A549 (cell line): ENCODE measurements around the gene LMF2. TPM values are rescaled to one million over a fixed set of nuclear protein-coding genes. Genes with fewer than 3 reads are reported as not detected.

Experiments used
- ATAC-seq, 2 experiments: fragments of 200-7000 bp in 1 of 2; fragments of >200 bp in 1 of 2; cut with Nextera tagmentation in 1 of 2; cut with Tn5 transposase in 1 of 2; 3 replicates each; pipeline versions ENCODE4 v1.8.0 to v1.9.1; 2018 to 2020; ENCODE audit warnings: mild to moderate bottlenecking in 1 of 2, moderate library complexity in 1 of 2
- CTCF ChIA-PET: fragments of 300-600 bp; sonication (Branson Sonifier 250); formaldehyde crosslinking; extraction: SDS; loops from one replicate; lab custom pipeline; 2021; ENCODE audit warnings: antibody characterized with exemption, inconsistent platforms; lab: Yijun Ruan, JAX
- POLR2A ChIA-PET: fragments of 350-600 bp; formaldehyde crosslinking; extraction: SDS; loops from one replicate; lab custom pipeline; 2021; ENCODE audit warnings: antibody characterized with exemption, inconsistent platforms; lab: Yijun Ruan, JAX
- DNase-seq, 2 experiments: peaks; one replicate each; pipeline versions ENCODE4 v3.0.0 to v3.0.0-alpha.2; 2011 to 2016; ENCODE audit warnings: low read depth in 1 of 2, low spot score in 1 of 2
- FAIRE-seq: peaks from 2 replicates; lab custom pipeline; 2011; peaks lifted over from hg19 to GRCh38; lab: Jason Lieb, UNC
- H3K27ac ChIP-seq, 2 experiments: fragments of >200 bp; sonication (Bioruptor Twin); formaldehyde crosslinking; 3 replicates each; pipeline ENCODE4 v1.5.1; 2016 to 2017
- H3K4me1 ChIP-seq: fragments of >200 bp; sonication (Bioruptor Twin); formaldehyde crosslinking; 3 replicates; pipeline ENCODE4 v1.6.1; 2016
- H3K4me2 ChIP-seq: fragments of >200 bp; sonication (Bioruptor Twin); formaldehyde crosslinking; 3 replicates; pipeline ENCODE4 v1.6.1; 2016
- H3K4me3 ChIP-seq: fragments of >200 bp; sonication (Bioruptor Twin); formaldehyde crosslinking; 3 replicates; pipeline ENCODE4 v1.5.1; 2016
- H3K9me3 ChIP-seq: fragments of >200 bp; sonication (Bioruptor Twin); formaldehyde crosslinking; 3 replicates; pipeline ENCODE4 v1.6.1; 2016
- CEBPB ChIP-seq, 2 experiments: fragments of >200 bp in 1 of 2; sonication (Bioruptor Twin) in 1 of 2; formaldehyde crosslinking in 1 of 2; IDR thresholded peaks; 2 replicates each; pipeline ENCODE4 v1.6.1; 2012 to 2016
- CHD2 ChIP-seq: fragments of 150-350 bp; IDR thresholded peaks from 2 replicates; pipeline ENCODE4 v1.6.1; 2014; ENCODE audit warnings: low read length; ENCODE audit not compliant: partially characterized antibody
- CHD4 ChIP-seq: fragments of 200-600 bp; sonication (generic); IDR thresholded peaks from 2 replicates; pipeline ENCODE4 v1.6.1; 2016; ENCODE audit warnings: antibody characterized with exemption, mild to moderate bottlenecking, borderline replicate concordance
- EHF ChIP-seq: fragments of 250-450 bp; sonication (Bioruptor Pico); IDR thresholded peaks from 2 replicates; pipeline ENCODE4 v1.5.0; 2020; ENCODE audit warnings: mild to moderate bottlenecking
- ELK1 ChIP-seq: fragments of 150-350 bp; IDR thresholded peaks from 2 replicates; pipeline ENCODE4 v1.6.1; 2014; ENCODE audit warnings: low read depth, mild to moderate bottlenecking, low read length
- ESRRA ChIP-seq: fragments of 150-350 bp; IDR thresholded peaks from 2 replicates; pipeline ENCODE4 v1.6.1; 2014; ENCODE audit warnings: mild to moderate bottlenecking, low read length, borderline replicate concordance
- GATA3 ChIP-seq: IDR thresholded peaks from 2 replicates; pipeline ENCODE4 v1.6.1; 2012; ENCODE audit warnings: borderline replicate concordance
- HDAC2 ChIP-seq: fragments of 200-600 bp; sonication (generic); IDR thresholded peaks from 2 replicates; pipeline ENCODE4 v1.6.1; 2016
- HEYL ChIP-seq: fragments of 250-450 bp; sonication (Bioruptor Pico); IDR thresholded peaks from 2 replicates; pipeline ENCODE4 v1.8.0; 2021; ENCODE audit warnings: mild to moderate bottlenecking, moderate library complexity
- JUN ChIP-seq, 2 experiments: fragments of >200 bp; sonication (Bioruptor Twin); formaldehyde crosslinking; IDR thresholded peaks; 2 replicates in 1 of 2; 3 replicates in 1 of 2; pipeline ENCODE4 v1.6.1; 2016 to 2017
- JUNB ChIP-seq: fragments of >200 bp; sonication (Bioruptor Twin); formaldehyde crosslinking; IDR thresholded peaks from 2 replicates; pipeline ENCODE4 v1.6.1; 2016
- KDM1A ChIP-seq: fragments of 200-600 bp; sonication (generic); IDR thresholded peaks from 2 replicates; pipeline ENCODE4 v1.6.1; 2016; ENCODE audit warnings: low read depth, mild to moderate bottlenecking
- KDM5A ChIP-seq: fragments of 200-600 bp; sonication (generic); IDR thresholded peaks from 2 replicates; pipeline ENCODE4 v1.6.1; 2016; ENCODE audit warnings: antibody characterized with exemption, mild to moderate bottlenecking
- MAX ChIP-seq: IDR thresholded peaks from 2 replicates; pipeline ENCODE4 v1.6.1; 2012
- MAZ ChIP-seq: fragments of 150-350 bp; IDR thresholded peaks from 2 replicates; pipeline ENCODE4 v1.6.1; 2014; ENCODE audit warnings: antibody characterized with exemption, low read depth, low read length, borderline replicate concordance
- MYC ChIP-seq: IDR thresholded peaks from 2 replicates; pipeline ENCODE4 v1.6.1; 2012; ENCODE audit warnings: mild to moderate bottlenecking, inconsistent platforms, low read length, improper control_type of control experiment, borderline replicate concordance
- NFE2L2 ChIP-seq: fragments of 150-350 bp; conservative IDR thresholded peaks from 2 replicates; pipeline ENCODE4 v1.6.1; 2014; ENCODE audit warnings: low read length
- NR3C1 ChIP-seq: fragments of >200 bp; sonication (Bioruptor Twin); formaldehyde crosslinking; IDR thresholded peaks from 3 replicates; pipeline ENCODE4 v1.6.1; 2017
- PBX3 ChIP-seq: IDR thresholded peaks from 2 replicates; pipeline ENCODE4 v1.6.1; 2012
- PHF8 ChIP-seq: fragments of 200-600 bp; sonication (generic); IDR thresholded peaks from 2 replicates; pipeline ENCODE4 v1.6.1; 2016; ENCODE audit warnings: low read depth, mild to moderate bottlenecking, antibody characterized with exemption, moderate library complexity, borderline replicate concordance
- POLR2A ChIP-seq: IDR thresholded peaks from 2 replicates; pipeline ENCODE4 v1.6.1; 2012; ENCODE audit warnings: mild to moderate bottlenecking, low read length
- RAD21 ChIP-seq, 2 experiments: fragments of >200 bp in 1 of 2; sonication (Bioruptor Twin) in 1 of 2; formaldehyde crosslinking in 1 of 2; IDR thresholded peaks in 1 of 2; conservative IDR thresholded peaks in 1 of 2; 2 replicates in 1 of 2; 3 replicates in 1 of 2; pipeline ENCODE4 v1.6.1; 2012 to 2018; ENCODE audit warnings: inconsistent platforms in 1 of 2
- RFX5 ChIP-seq: fragments of 450-650 bp; IDR thresholded peaks from 2 replicates; pipeline ENCODE4 v1.7.1; 2014; ENCODE audit warnings: antibody characterized with exemption, mild to moderate bottlenecking, moderate library complexity
- RNF2 ChIP-seq: fragments of 200-600 bp; sonication (generic); IDR thresholded peaks from 2 replicates; pipeline ENCODE4 v1.6.1; 2016; ENCODE audit warnings: low read depth, mild to moderate bottlenecking, antibody characterized with exemption, moderate library complexity, borderline replicate concordance
- TFCP2L1 ChIP-seq: fragments of 250-450 bp; sonication (Bioruptor Pico); IDR thresholded peaks from 2 replicates; pipeline ENCODE4 v1.5.0; 2021; ENCODE audit warnings: mild to moderate bottlenecking
- TP53 ChIP-seq: fragments of 250-450 bp; sonication (Bioruptor Pico); IDR thresholded peaks from 2 replicates; pipeline ENCODE4 v1.5.0; 2021; ENCODE audit warnings: mild to moderate bottlenecking, moderate library complexity
- ZFP36 ChIP-seq: fragments of 450-650 bp; IDR thresholded peaks from 2 replicates; pipeline ENCODE4 v1.6.1; 2014; ENCODE audit warnings: borderline replicate concordance; ENCODE audit not compliant: partially characterized antibody
- ZNF302 ChIP-seq: fragments of 250-450 bp; sonication (Bioruptor Pico); IDR thresholded peaks from 2 replicates; pipeline ENCODE4 v1.9.0; 2021; ENCODE audit warnings: inconsistent platforms, mild to moderate bottlenecking, moderate library complexity
- ZSCAN20 ChIP-seq: fragments of 250-450 bp; sonication (Bioruptor Pico); IDR thresholded peaks from 2 replicates; pipeline ENCODE4 v1.8.0; 2022; ENCODE audit warnings: mild to moderate bottlenecking, moderate library complexity
- WGBS: methylation state at CpG from one replicate; pipeline ENCODE4 v1.1.6; 2017; ENCODE audit errors: missing lambda C conversion rate; 5-methylcytosine and 5-hydroxymethylcytosine counted together
- polyA plus RNA-seq, 4 experiments: library from polyadenylated mRNA; depleted of rRNA in 3 of 4; stranded (reverse); fragments of >200 nt; fragmentation: RNase III in 1 of 4; extraction: RNeasy Plus Mini Kit Qiagen cat#74134 plus additional on column Dnase treatment in 1 of 4; gene quantifications; 2 replicates in 3 of 4; 3 replicates in 1 of 4; pipeline ENCODE4 v1.2.3, GENCODE V29; 2011 to 2017
- TF ChIP-seq, protein P1 (sequence below): IDR thresholded peaks from 2 replicates; pipeline ENCODE4 v1.6.1; 2012; ENCODE audit warnings: low read depth, borderline replicate concordance
- TF ChIP-seq, protein P2 (sequence below): fragments of >200 bp; sonication (Bioruptor Twin); formaldehyde crosslinking; IDR thresholded peaks from 2 replicates; pipeline ENCODE4 v1.6.1; 2016
- TF ChIP-seq, protein P3 (sequence below): fragments of 450-650 bp; IDR thresholded peaks from 2 replicates; pipeline ENCODE4 v1.6.1; 2014; ENCODE audit warnings: antibody characterized with exemption

LMF2 gene
- polyA plus RNA-seq, 2 of the 4 experiments (the other 2 are of a cell fraction), result 13.0 to 32.5 TPM

- WGBS, result 68% methylated on average over 13 of the region's 31 CpGs
- Histone ChIP-seq H3K9me3 (no peaks in the 10 kb centered on the region), H3K4me1 (peaks cover 16% of the 10 kb centered on the region; the same call in 2 of the 3 replicates), H3K4me3 (no peak overlapping the region), H3K27ac (no peak overlapping the region), H3K4me2 (no peak overlapping the region)
- DNase-seq, result no peak
- ChIA-PET POLR2A (no interaction called here), CTCF (no interaction called here)
- no peak for ATAC-seq
- FAIRE-seq, result no peak
- TF ChIP-seq RAD21 (conservative IDR thresholded peaks at IDR 0.05 in 1 of 2, IDR thresholded peaks at IDR 0.05 in 1 of 2) (no peak), JUN (IDR thresholded peaks at IDR 0.05) (no peak), RFX5 (no peak), PBX3 (no peak), MYC (no peak), MAZ (no peak), ZSCAN20 (CRISPR knock-in tag) (no peak), JUNB (no peak), HEYL (no peak), EHF (CRISPR knock-in tag) (no peak), KDM1A (no peak), ELK1 (no peak), TFCP2L1 (CRISPR knock-in tag) (no peak), PHF8 (no peak), ZNF302 (CRISPR knock-in tag) (no peak), RNF2 (no peak), POLR2A (no peak)
- TF ChIP-seq, protein P1, sequence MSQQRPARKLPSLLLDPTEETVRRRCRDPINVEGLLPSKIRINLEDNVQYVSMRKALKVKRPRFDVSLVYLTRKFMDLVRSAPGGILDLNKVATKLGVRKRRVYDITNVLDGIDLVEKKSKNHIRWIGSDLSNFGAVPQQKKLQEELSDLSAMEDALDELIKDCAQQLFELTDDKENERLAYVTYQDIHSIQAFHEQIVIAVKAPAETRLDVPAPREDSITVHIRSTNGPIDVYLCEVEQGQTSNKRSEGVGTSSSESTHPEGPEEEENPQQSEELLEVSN, result no peak
- TF ChIP-seq, protein P2, sequence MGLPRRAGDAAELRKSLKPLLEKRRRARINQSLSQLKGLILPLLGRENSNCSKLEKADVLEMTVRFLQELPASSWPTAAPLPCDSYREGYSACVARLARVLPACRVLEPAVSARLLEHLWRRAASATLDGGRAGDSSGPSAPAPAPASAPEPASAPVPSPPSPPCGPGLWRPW, result no peak
Measured at GRCh38 chr22:50489363-50490243, 17.9 kb downstream of the LMF2 start.

GRCh38 chr22:50488886-50489285, 18.6 kb downstream of the LMF2 start:
- ChIA-PET POLR2A (no interaction called here), CTCF (no interaction called here)
- H3K4me1 ChIP-seq, result peaks cover 23% of the 10 kb centered on the region; the same call in 2 of the 3 replicates
- no peaks in the 10 kb centered on the region for H3K9me3 ChIP-seq
- no peak overlapping the region for H3K27ac ChIP-seq
- 95% methylated on average over 16 of the region's 19 CpGs for WGBS
- H3K4me3 ChIP-seq, result no peak overlapping the region
- ATAC-seq, result no peak
- DNase-seq, result no peak
- no peak for FAIRE-seq
- H3K4me2 ChIP-seq, result no peak overlapping the region
- TF ChIP-seq MAX (no peak), KDM5A (no peak), TP53 (CRISPR knock-in tag) (no peak), CHD4 (no peak), ELK1 (no peak), GATA3 (no peak), HDAC2 (no peak), CEBPB (IDR thresholded peaks at IDR 0.05) (no peak), ZFP36 (no peak), ZSCAN20 (CRISPR knock-in tag) (no peak), NR3C1 (no peak), NFE2L2 (no peak), ESRRA (no peak), CHD2 (no peak), JUN (IDR thresholded peaks at IDR 0.05) (no peak)
- TF ChIP-seq, protein P3, sequence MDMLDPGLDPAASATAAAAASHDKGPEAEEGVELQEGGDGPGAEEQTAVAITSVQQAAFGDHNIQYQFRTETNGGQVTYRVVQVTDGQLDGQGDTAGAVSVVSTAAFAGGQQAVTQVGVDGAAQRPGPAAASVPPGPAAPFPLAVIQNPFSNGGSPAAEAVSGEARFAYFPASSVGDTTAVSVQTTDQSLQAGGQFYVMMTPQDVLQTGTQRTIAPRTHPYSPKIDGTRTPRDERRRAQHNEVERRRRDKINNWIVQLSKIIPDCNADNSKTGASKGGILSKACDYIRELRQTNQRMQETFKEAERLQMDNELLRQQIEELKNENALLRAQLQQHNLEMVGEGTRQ, result no peak
